ENCODE measurements around the gene TMEM117. TPM values are rescaled to one million over a fixed set of nuclear protein-coding genes. Genes with fewer than 3 reads are reported as not detected.
"Not testable (repeated sequence)": the region's sequence is repeated elsewhere in the genome, so short reads cannot be mapped to it uniquely, and the experiment has no call there.

Gene TMEM117
- total RNA-seq, 1 donor, result 22.4 TPM

GRCh38 chr12:44026046-44026445, 190.2 kb downstream of the TMEM117 start:
- H3K36me3 ChIP-seq (ENCODE audit: insufficient read depth, low read length), result no peaks in the 10 kb centered on the region
- no peak overlapping the region for H3K4me2 ChIP-seq (ENCODE audit: insufficient read depth, low read length)
- no peaks in the 10 kb centered on the region for H4K20me1 ChIP-seq (ENCODE audit: insufficient read depth, low read length)
- no peak for DNase-seq (ENCODE audit: insufficient read length, low spot score, missing footprints)
- H2AFZ ChIP-seq (ENCODE audit: low read length), result no peak overlapping the region
- no peaks in the 10 kb centered on the region for H3K79me2 ChIP-seq (ENCODE audit: insufficient read depth, low read length)
- H3K27ac ChIP-seq (ENCODE audit: low read depth, low read length), result no peak overlapping the region
- H3K27me3 ChIP-seq (ENCODE audit: insufficient read depth, low read length), result no peaks in the 10 kb centered on the region
- H3K4me1 ChIP-seq (ENCODE audit: insufficient read depth, low read length), result no peaks in the 10 kb centered on the region
- TF ChIP-seq CTCF (IDR thresholded peaks at IDR 0.05; ENCODE audit: extremely low read depth, low read depth, low read length), result no peak
- H3K9me3 ChIP-seq (ENCODE audit: low read depth, low read length), result no peaks in the 10 kb centered on the region
- H3K4me3 ChIP-seq (ENCODE audit: insufficient read depth, low read length), result no peak overlapping the region

GRCh38 chr12:44026926-44027325, 191.0 kb downstream of the TMEM117 start:
- not testable (repeated sequence) for H3K4me3 ChIP-seq (ENCODE audit: insufficient read depth, low read length); H2AFZ ChIP-seq (ENCODE audit: low read length); H4K20me1 ChIP-seq (ENCODE audit: insufficient read depth, low read length); H3K4me1 ChIP-seq (ENCODE audit: insufficient read depth, low read length); DNase-seq (ENCODE audit: insufficient read length, low spot score, missing footprints); H3K9me3 ChIP-seq (ENCODE audit: low read depth, low read length); H3K36me3 ChIP-seq (ENCODE audit: insufficient read depth, low read length); H3K4me2 ChIP-seq (ENCODE audit: insufficient read depth, low read length); H3K79me2 ChIP-seq (ENCODE audit: insufficient read depth, low read length); H3K27ac ChIP-seq (ENCODE audit: low read depth, low read length); H3K27me3 ChIP-seq (ENCODE audit: insufficient read depth, low read length)

- H3K79me2 ChIP-seq (ENCODE audit: insufficient read depth, low read length), result no peaks in the 10 kb centered on the region
Measured at GRCh38 chr12:44029194-44029593, 193.3 kb downstream of the TMEM117 start.

GRCh38 chr12:44031472-44032185, 195.7 kb downstream of the TMEM117 start:
- no peak for DNase-seq (ENCODE audit: insufficient read length, low spot score, missing footprints)
- H3K27ac ChIP-seq (ENCODE audit: low read depth, low read length), result no peak overlapping the region
- H2AFZ ChIP-seq (ENCODE audit: low read length), result no peak overlapping the region
- H3K4me1 ChIP-seq (ENCODE audit: insufficient read depth, low read length), result no peaks in the 10 kb centered on the region
- H3K9me3 ChIP-seq (ENCODE audit: low read depth, low read length), result no peaks in the 10 kb centered on the region
- no peaks in the 10 kb centered on the region for H4K20me1 ChIP-seq (ENCODE audit: insufficient read depth, low read length)
- H3K27me3 ChIP-seq (ENCODE audit: insufficient read depth, low read length), result no peaks in the 10 kb centered on the region
- no peak overlapping the region for H3K4me3 ChIP-seq (ENCODE audit: insufficient read depth, low read length)
- H3K79me2 ChIP-seq (ENCODE audit: insufficient read depth, low read length), result no peaks in the 10 kb centered on the region
- no peaks in the 10 kb centered on the region for H3K36me3 ChIP-seq (ENCODE audit: insufficient read depth, low read length)
- H3K4me2 ChIP-seq (ENCODE audit: insufficient read depth, low read length), result no peak overlapping the region
- no peak for TF ChIP-seq CTCF (IDR thresholded peaks at IDR 0.05; ENCODE audit: extremely low read depth, low read depth, low read length)

More at GRCh38 chr12:44029194-44029593, 193.3 kb downstream of the TMEM117 start:
- H3K4me1 ChIP-seq (ENCODE audit: insufficient read depth, low read length), result no peaks in the 10 kb centered on the region
- H3K36me3 ChIP-seq (ENCODE audit: insufficient read depth, low read length), result no peaks in the 10 kb centered on the region
- H3K9me3 ChIP-seq (ENCODE audit: low read depth, low read length), result no peaks in the 10 kb centered on the region
- H4K20me1 ChIP-seq (ENCODE audit: insufficient read depth, low read length), result no peaks in the 10 kb centered on the region
- no peak overlapping the region for H3K4me2 ChIP-seq (ENCODE audit: insufficient read depth, low read length)
- H3K27ac ChIP-seq (ENCODE audit: low read depth, low read length), result no peak overlapping the region
- no peak for DNase-seq (ENCODE audit: insufficient read length, low spot score, missing footprints)
- TF ChIP-seq CTCF (IDR thresholded peaks at IDR 0.05; ENCODE audit: extremely low read depth, low read depth, low read length), result no peak
- H3K27me3 ChIP-seq (ENCODE audit: insufficient read depth, low read length), result no peaks in the 10 kb centered on the region
- H2AFZ ChIP-seq (ENCODE audit: low read length), result no peak overlapping the region
- H3K4me3 ChIP-seq (ENCODE audit: insufficient read depth, low read length), result no peak overlapping the region

Measured in osteoblast (primary cell).